GM18909 (cell line): ENCODE measurements around the gene CORO7.

Source experiments
- ATAC-seq: cut with Tn5 transposase; IDR thresholded peaks from one replicate; pipeline ENCODE4 v1.9.1; 2021; ENCODE audit warnings: mild to moderate bottlenecking; ENCODE audit not compliant: unreplicated experiment, poor library complexity

CORO7 gene

DNA sequence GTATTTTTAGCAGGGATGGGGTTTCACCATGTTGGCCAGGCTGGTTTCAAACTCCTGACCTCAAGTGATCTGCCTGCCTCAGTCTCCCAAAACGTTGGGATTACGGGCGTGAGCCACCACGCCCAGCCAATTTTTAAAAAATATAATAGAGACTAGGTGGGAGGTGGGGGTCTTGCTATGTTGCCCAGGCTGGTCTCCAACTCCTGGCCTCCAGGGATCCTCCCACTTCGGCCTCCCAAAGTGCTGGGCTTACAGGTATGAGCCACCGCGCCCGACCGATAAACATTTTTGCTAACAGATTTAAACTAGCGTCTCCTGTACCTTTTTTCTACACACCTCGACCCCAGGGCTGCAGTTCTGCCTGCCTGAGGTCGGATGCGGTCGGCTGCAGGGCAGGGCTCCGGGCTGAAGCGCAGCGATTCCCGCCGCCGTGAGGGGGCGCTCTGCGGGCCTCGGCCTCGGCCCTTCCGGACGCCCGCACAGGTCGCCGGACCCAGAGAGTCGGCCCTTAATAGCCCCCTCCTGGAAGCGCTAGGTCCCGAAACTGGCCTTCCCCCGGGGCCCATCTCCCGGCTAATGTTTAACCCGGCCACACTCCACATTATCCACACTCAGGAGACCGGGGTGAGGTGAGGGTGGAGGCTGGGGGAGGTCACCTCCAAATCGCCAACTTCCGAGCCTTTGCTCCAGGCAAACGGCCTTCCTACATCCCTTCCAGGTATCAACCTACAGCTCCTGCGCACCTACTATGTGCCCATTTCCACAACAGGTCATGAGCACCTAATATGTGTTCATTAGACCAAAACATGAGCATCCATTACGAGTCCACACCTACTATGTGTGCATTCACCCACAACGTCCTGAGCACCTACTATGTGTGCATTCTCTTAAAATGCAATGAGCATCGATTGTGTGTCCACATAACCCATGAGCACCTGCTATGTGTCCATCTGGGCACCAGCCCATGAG is 102.5 kb downstream of the CORO7 start:
- no peak for ATAC-seq

DNA sequence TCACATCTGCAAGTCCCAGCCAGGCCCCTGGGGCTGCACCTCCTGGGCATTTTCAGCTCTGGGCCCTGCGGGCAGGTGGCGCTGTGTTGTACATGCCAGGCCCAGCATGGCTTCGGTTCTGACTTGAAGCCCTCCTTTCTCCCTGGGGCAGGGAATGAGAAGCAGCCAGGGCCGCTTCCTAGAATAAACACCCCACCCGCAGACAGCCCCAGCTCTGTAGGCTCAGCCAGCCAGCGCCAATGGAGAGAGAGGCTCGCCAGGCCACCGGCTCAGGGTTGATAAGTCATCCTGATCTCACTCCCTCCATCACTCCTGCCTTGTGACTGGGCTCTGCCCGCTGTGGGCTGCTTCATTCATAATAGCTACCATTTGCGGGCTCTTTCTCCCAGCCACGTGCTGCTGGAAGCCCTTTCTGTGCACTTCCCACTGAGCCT is 106.5 kb downstream of the CORO7 start:
- no peak for ATAC-seq

DNA sequence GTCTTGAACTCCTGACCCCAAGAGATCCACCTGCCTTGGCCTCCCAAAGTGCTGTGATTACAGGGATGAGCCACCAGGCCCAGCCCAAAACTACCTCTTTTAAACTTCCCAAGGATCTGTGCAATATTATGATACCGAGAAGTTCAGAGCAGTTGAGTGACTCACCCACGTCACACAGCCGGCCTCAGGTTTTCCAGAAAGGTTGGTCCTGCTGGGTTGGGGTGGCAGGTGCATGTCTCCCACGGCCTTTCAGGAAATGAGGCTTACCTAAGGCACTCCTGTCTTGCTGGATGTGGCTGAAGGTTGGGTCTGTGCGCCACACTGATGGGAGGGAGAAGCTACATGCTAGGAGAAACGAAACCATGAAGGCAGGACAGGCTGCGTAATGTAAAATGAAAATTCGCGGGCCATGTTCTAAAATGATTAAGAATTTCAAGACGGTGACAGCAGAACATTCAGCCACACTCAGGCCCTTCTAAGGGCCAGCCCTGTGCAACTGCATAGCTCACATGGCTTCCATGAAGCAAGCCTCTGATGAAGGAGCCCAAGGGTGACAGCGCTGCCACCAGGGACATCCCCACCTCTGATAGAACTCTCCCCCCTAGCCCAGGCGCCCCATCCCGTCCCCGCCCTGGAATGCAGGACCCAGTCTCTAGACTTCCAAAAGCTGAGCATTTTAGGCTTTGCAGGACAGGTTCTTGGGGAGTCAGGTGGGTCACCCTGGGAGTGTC is 107.1 kb downstream of the CORO7 start:
- ATAC-seq: no peak

DNA sequence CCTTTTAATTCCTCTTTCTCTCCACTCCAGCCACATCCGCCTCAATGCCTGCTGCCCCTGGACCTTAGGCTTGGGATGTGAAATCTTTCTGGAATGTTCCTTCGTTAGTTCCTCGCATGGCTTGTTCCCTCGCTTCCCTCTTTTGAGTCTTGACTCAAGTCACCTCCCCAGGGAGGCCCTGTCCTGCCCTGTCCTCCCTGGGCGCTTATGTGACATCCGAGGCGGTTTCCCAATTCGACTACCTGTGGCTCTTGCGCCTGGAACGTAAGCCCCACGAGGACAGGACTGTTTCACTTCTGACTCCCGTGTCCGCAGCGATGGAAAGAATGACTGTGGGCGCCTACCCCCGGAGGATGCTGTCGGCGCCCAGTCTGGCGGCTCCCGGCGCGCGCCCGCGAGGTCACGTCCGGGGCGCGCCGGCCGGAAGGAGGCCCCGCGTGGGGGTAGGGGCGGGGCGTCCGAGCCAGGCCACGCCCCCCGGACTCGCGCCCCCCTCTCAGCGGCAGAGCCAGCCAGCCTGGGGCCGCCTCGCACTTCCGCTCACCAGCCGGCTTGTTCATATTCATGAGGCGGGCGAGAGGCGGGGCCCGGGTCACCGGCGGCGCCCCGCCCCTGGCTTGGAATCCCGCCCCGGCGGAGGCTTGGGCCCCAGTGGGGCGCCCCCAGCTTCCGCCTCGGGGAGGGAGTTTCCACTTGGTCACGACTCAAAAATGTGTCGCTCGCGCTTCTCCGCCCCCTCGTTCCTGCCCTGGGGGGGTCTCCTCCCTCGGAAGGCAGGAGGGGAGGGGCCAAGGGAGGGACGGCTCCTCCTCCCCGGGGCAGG is 109.0 kb downstream of the CORO7 start:
- ATAC-seq: peak; percentile 90

DNA sequence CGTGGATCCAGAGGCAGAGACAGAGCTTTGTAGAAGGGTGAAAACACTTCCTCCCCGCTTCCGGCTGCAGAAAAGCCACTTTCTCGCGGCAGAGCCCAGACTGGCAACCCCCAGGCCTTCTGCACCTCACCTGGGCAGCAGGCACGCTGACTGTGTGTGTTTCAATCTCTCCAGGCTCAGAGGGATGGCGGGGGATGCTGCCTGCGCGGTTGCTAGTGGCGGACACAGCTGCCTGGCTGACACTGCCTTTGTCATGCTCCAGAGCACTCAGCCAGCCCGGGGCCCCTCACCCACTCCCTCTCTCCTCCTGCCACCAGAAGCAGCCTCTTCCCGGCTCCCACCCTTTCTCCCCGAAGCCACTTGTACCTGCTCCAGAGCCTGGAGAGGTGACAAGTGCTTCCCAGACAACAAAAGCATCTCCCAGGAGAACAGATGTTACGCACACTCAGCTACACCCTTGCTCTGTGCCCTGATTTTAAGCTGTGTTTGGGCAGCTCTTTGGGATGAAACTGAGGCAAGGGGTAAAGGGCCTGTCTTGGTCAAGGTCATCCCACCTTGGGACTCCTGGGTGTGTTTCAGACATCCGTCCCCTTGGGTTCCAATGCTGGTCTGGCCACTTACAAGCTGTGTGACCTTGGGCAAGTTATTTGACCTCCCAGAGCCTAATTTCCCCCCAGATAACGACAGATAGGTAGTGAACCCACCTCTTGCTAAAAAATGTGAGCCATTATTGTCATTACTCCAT is 109.8 kb downstream of the CORO7 start:
- ATAC-seq: no peak
